ENCODE measurements around the gene RALB.

RALB gene

DNA sequence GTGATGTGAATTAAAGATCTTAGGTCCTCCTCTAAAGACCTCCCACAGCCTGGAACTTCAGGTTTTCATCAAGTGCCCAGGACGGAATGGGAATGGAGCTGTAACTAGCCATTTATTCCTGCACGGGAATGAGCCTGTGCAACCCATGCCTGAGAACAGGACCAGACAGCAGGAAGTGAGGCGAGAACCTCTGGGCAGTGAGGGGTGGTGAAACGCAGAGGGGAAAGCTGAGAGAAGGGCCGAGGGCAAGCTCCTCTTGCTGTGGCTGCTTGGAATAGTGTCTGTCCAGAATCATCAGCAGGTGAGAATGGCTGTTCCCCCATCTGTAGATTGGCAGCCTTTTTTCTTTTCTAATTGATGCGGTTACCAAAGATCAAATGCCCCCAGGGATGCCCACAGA is 4.8 kb upstream of the RALB start:
- in situ Hi-C loops (cut with HindIII; ENCODE audit: low pct_ligation_motif_present, low sequenced_read_pairs): no loop called here
- TF ChIP-seq CTCF (IDR thresholded peaks at IDR 0.05; ENCODE audit: low read depth, low read length, missing control alignments): no peak
- H3K27me3 ChIP-seq (replicated peaks): no peaks in the 10 kb centered on the region

GRCh38 chr2:120250640-120251039 is 2.0 kb upstream of the RALB start:
- H3K4me3 ChIP-seq (ENCODE audit: low read depth, low read length): no peak overlapping the region
- no peak for DNase-seq
- no peak for TF ChIP-seq CTCF (IDR thresholded peaks at IDR 0.05; ENCODE audit: low read depth, low read length, missing control alignments)
- no peak overlapping the region for H3K27ac ChIP-seq
- no peaks in the 10 kb centered on the region for H3K36me3 ChIP-seq (replicated peaks)
- in situ Hi-C loops (cut with HindIII; ENCODE audit: low pct_ligation_motif_present, low sequenced_read_pairs): no loop called here
- no peaks in the 10 kb centered on the region for H3K27me3 ChIP-seq (replicated peaks)

More for the DNA sequence above, 4.8 kb upstream of the RALB start:
- H3K36me3 ChIP-seq (replicated peaks): no peaks in the 10 kb centered on the region
- no peak overlapping the region for H3K27ac ChIP-seq
- no peak overlapping the region for H3K4me3 ChIP-seq (ENCODE audit: low read depth, low read length)
- DNase-seq: no peak

- Histone ChIP-seq H3K27ac (no peak overlapping the region), H3K4me3 (ENCODE audit: low read depth, low read length) (no peak overlapping the region), H3K27me3 (replicated peaks) (no peaks in the 10 kb centered on the region), H3K36me3 (replicated peaks) (no peaks in the 10 kb centered on the region)
- DNase-seq: no peak
- no peak for TF ChIP-seq CTCF (IDR thresholded peaks at IDR 0.05; ENCODE audit: low read depth, low read length, missing control alignments)
- in situ Hi-C loops (cut with HindIII; ENCODE audit: low pct_ligation_motif_present, low sequenced_read_pairs): no loop called here
Measured at GRCh38 chr2:120251078-120251477, 1.6 kb upstream of the RALB start.

- no peaks in the 10 kb centered on the region for H3K27me3 ChIP-seq (replicated peaks)
- H3K27ac ChIP-seq: no peak overlapping the region
- H3K4me3 ChIP-seq (ENCODE audit: low read depth, low read length): peak overlapping the region; percentile 82
- no peak for TF ChIP-seq CTCF (IDR thresholded peaks at IDR 0.05; ENCODE audit: low read depth, low read length, missing control alignments)
- in situ Hi-C loops (cut with HindIII; ENCODE audit: low pct_ligation_motif_present, low sequenced_read_pairs): no loop called here
- no peak for DNase-seq
- H3K36me3 ChIP-seq (replicated peaks): no peaks in the 10 kb centered on the region
Measured at GRCh38 chr2:120251880-120252224, 800 bp upstream of the RALB start.

DNA sequence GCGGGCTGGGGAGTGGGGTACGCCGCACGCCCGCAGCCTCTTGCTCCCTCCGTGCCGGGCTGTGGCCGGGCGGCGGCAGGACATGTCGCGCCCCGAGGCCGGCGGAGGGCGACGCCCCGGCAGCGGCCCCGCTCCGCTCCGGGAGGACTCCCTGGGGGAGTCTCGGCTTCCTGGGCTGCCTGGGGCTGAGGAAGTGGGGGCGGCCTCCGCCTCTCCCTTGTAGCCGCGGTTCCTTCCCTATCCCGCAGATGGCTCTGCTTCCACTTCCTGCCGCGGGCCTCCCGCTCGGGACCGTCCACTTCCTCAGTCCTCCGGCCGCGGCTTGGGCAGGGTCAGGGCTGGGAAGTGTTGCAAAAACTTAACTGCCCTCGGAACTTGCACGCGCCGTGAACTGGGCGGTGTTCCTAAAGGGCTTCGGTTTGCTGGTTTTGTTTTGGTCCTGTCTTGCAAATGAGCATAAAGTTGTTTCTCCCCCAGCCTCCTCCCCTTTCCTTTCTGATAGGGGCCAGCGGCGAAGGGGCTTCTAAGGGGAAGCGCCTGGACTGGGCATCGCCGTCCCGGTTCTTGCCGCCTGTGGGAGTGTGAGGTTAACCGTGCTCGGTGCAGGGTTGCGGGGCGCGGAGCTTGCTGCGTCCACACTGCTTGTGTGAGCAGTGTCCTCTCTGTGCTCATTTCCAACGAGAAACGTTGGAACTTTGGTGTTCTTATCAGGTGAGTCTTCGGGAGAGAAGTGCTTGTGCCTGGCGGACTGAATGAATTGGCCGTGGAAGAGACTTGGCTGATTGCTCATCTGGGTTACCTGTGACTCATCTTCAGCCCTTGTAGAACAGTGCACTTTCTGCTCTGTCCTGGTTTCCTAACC is 600 bp downstream of the RALB start:
- in situ Hi-C loops (cut with HindIII; ENCODE audit: low pct_ligation_motif_present, low sequenced_read_pairs): no loop called here
- DNase-seq: peak; percentile 58
- peak overlapping the region; percentile 47 for H3K27ac ChIP-seq
- TF ChIP-seq CTCF (IDR thresholded peaks at IDR 0.05; ENCODE audit: low read depth, low read length, missing control alignments): peak; percentile 61
- H3K36me3 ChIP-seq (replicated peaks): no peaks in the 10 kb centered on the region
- H3K4me3 ChIP-seq (ENCODE audit: low read depth, low read length): peak overlapping the region; percentile 82
- no peaks in the 10 kb centered on the region for H3K27me3 ChIP-seq (replicated peaks)

DNA sequence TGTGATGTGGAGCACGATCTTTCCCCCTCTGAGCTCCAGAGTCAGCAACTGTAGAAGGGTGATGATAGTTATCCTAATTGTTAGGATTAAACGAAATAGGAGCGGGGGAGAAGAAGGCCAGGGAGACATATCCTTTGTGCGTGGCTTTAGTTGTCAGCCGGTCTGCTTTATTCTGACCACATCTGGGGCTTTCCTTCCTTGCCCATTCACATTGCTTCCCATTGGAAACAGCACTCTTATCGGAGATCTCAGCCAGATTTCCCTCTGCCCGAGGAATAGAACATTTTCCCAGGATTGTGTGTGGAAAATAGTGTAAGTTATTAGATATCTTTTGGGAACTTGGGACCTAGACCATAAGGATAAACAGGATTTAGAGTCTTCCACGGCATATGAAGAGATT is 1.5 kb downstream of the RALB start:
- in situ Hi-C loops (cut with HindIII; ENCODE audit: low pct_ligation_motif_present, low sequenced_read_pairs): no loop called here
- Histone ChIP-seq H3K27ac (no peak overlapping the region), H3K4me3 (ENCODE audit: low read depth, low read length) (peak overlapping the region; percentile 82), H3K36me3 (replicated peaks) (no peaks in the 10 kb centered on the region), H3K27me3 (replicated peaks) (no peaks in the 10 kb centered on the region)
- DNase-seq: no peak
- TF ChIP-seq CTCF (IDR thresholded peaks at IDR 0.05; ENCODE audit: low read depth, low read length, missing control alignments): no peak
